HG03135 (cell line): ENCODE results near the gene DYSF.
"Not testable (repeated sequence)": the region's sequence is repeated elsewhere in the genome, so short reads cannot be mapped to it uniquely, and the experiment has no call there.

ENCODE experiments used
- ATAC-seq: cut with Tn5 transposase; IDR thresholded peaks from one replicate; pipeline ENCODE4 v1.9.1; 2021; ENCODE audit warnings: mild to moderate bottlenecking, moderate library complexity; ENCODE audit not compliant: unreplicated experiment

Gene DYSF

GRCh38 chr2:71453404-71454220 lies at the start of gene DYSF:
TSS of gene DYSF (plus strand) at chr2:71453561.
- no peak for ATAC-seq

- ATAC-seq: no peak
These were observed 43.8 kb upstream of the DYSF start for GRCh38 chr2:71409611-71410010.

DNA sequence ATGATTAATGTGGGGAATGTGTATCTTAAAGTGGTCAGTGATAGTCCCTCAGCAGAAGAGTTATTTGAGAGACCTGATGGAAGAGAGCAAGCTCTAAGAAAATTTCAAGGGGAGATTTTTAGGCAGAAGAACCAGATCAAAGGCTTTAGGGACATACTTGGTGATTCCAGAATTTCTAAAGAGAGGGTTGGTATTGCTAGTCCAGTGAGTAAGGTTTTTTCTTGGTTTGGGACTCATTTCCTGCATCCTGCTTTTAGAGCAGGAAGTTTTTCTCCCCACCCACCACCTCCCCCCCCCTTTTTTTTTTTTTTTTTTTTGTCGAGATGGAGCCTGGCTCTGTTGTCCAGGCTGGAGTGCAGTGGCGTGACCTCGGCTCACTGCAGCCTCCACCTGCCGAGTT lies 42.7 kb upstream of the DYSF start:
- ATAC-seq: no peak

GRCh38 chr2:71416866-71417265 lies 36.5 kb upstream of the DYSF start:
- ATAC-seq: not testable (repeated sequence)

GRCh38 chr2:71417300-71418202 lies 35.8 kb upstream of the DYSF start:
- ATAC-seq: no peak

DNA sequence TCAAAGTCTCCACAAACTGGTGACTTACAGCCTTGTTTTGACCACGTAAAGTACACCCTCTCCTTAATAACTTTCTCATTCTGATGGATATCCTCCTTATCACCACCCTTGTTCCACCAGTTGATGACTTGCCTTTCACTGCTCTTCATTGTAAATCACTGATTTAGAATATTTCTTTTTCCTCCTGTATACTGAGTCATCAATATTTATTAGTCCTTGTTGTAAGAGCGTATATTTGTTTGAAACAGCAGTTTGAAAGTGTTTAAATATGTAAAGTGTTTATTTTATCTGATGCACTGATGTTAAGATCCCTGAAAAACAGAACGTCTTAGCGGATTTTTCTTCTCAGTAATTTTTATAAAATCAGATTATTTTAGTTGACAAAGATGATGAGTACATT lies 34.2 kb upstream of the DYSF start:
- no peak for ATAC-seq

GRCh38 chr2:71419976-71420375 lies 33.4 kb upstream of the DYSF start:
- no peak for ATAC-seq

- no peak for ATAC-seq
These were observed 30.6 kb upstream of the DYSF start for GRCh38 chr2:71422786-71423185.

- no peak for ATAC-seq
These were observed 29.4 kb upstream of the DYSF start for GRCh38 chr2:71423817-71424420.

GRCh38 chr2:71426721-71427120 lies 26.6 kb upstream of the DYSF start:
- no peak for ATAC-seq

GRCh38 chr2:71428472-71429383 lies 24.6 kb upstream of the DYSF start:
- ATAC-seq: no peak

DNA sequence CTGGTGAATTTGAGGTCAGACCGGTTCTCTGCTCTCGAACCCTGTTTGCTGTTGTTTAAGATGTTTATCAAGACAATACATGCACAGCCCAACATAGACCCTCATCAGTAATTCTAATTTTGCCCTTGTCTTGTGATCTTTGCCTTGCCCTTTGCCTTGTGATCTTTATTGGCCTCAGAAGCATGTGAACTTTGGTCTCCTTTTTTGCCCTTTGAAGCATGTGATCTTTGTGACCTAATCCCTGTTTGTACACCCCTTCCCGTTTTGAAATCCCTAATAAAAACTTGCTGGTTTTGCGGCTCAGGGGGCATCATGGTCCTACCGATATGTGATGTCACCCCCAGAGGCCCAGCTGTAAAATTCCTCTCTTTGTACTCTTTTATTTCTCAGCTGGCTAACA lies 8.2 kb upstream of the DYSF start:
- not testable (repeated sequence) for ATAC-seq

DNA sequence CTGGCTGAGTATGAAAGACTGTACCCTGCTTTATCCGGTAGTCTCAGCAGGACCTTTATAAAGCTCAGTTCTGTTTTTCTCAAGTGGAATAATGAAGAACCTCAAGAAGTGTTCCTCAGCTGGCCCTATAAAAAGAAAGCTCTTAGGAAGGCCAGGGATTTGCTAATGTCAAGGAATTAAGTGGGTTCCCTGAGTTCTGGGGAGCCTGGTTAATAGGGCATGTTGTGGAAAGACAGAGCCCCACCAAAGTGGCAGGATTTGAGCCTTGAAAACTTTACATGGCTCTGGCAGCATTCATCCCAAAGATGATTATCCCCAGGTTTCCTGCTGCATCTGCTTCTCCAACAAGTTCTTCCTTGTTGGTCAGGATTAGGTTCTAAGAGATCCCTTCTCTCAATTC lies 6.9 kb upstream of the DYSF start:
- no peak for ATAC-seq

DNA sequence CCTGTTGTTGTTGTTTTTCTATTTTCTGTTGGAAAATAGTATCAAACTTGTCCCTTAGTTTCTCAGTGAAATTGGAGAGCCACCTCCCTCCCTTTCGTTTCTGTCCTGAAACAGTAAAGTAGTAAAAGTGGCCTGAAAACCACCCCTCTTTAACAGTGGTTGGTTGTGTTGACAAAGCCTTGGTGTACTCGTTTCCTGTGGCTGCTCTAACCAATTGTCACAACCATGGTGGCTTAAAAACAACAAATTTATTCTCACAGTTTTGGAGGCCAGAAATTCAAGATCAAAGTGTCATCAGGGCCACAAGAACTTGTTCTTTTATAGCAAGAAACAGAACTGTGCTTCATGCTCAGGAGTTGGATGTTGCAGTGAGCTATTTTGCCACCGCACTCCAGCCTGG lies 4.0 kb upstream of the DYSF start:
- no peak for ATAC-seq

DNA sequence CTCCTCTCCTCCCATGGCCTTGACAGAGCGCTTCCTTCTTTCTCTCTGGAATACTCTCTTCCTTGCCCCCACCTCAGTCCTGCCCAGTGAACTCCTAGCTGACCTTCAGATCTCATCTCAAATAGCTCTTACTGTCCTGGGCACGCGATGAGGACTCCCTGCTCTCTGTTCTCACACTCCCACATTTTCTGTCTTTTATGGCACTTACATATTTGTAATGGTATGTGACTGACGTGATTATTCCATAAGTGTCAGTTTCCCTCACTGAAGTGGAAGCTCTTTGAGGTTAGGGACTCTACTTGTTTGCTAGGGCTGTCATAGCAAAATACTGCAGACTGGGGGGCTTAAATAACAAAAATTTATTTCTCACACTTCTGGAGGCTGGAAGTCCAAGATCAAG lies 1.7 kb upstream of the DYSF start:
- ATAC-seq: no peak

DNA sequence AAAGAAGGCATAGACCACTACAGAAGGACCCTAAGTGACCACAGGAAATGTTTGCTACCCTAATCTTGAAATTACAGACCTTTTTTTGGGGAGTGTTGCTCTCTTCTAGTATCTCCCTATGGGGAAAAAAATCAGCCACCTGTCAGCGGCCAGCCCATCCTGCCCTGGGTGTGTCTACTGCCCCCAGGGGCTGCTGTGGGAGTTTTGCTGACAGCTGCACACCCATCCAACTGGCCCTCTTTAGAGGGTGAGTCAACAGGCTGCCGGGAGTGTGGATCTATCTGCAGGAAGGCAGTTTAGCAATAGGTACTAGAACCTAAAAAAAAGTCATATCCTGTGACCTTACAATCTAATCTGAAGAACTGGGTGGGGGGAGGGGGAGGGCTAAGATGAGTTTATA lies 796 bp upstream of the DYSF start:
- ATAC-seq: no peak

DNA sequence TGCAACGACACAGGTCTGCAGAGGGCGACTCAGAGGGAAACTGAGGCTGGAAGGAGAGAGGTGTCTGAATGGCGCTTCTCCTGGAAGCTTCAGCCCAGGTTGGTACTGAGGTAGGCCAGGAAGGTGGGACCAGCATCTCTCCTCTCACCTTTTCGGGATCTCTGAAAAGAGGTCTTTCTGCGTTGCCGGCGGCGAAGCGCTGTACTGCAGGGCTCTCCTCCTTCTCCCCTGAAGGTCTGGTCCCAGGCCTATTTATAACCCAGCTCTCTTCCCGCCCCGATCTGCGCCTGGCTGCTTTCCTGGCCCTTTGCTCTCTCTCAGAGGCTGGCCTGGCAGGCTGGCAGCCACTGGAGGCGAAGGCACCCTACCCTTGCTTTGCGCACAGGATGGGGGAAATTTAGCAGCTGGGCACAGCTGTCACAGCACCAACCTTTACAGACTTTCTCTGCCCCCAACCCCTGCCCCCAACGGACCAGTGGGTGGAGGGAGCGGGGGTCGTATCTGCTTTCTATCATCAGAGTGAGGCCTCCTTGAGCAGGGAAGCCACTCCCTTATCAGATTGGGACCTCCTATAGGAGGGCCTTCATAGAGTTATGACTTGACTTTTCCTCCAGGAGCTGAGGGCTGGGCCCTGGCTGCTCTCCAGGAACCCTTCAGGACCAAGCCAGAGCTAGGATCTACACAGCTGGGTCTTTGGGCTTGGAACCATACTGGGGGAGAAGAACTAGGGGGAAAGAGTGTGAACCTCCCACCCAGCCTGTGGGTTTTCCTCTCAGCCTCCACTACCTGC lies 1.1 kb downstream of the DYSF start:
- no peak for ATAC-seq

DNA sequence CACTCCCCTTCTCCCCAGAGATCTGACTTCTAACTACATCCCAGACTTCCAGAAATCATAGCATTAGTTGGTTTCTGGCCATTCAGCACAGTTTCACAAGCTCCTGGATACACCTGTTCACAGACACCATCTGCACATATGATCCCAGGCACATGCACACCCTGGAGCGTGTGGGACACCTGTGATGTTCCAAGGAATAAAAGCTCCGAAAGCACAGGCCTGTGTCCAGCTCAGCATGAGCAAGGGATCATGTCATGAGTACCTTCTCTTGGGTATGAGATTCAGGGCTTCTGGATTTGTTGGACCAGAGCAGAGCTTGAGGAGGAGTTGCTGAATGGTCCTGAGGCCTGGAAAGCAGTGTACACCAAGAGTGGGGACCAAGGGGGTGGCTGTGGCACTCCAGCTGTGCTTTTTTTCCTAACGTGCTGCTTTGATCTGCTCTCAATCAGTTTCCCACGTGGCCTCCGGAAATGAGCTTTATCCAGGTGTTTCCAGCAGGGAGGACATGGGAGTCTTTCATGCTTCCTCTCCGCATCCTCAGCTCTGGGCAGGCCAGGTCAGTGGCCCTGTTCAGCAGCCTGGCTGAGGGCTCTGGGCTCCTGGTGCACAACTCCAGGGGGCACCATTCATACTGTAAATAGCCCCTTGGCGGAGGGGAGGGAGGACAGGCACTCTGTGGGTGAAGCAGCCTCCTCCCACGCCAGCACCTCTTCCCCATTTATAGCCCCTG lies 1.8 kb downstream of the DYSF start:
- ATAC-seq: no peak
